Stimulated activated CD8-positive, alpha-beta memory T cell treated with anti-CD3 and anti-CD28 coated beads, Interleukin-12 subunit alpha, Interleukin-12 subunit beta, amount 100 ng/mL, for 24 hours (primary cell): ENCODE data around the gene KRT86.
"Not testable (repeated sequence)": the region's sequence is repeated elsewhere in the genome, so short reads cannot be mapped to it uniquely, and the experiment has no call there.

ENCODE experiments used
- DNase-seq: peaks from one replicate; pipeline ENCODE4 v3.0.0-alpha.2; 2020; ENCODE audit errors: extremely low read depth

Gene KRT86

DNA sequence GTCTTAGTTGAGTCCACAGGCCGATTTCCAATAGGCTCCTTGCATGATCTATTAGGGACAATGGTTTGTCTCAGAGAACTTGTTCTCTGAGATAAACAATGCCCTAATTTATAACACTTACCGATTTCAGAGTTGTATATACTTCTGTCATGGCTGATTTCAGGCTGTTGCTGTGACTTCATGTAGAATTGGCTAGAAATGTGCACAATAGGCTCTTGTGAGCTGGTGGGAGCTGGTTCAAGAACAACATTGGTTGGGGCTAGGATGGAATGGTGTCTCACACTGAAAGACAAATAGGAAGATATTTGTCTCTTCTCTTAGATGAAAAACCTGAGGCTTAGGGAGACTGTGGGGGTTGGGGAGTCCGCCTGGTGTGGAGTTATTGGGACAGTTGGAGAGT, 6.7 kb upstream of the KRT86 start:
- no peak for DNase-seq

DNA sequence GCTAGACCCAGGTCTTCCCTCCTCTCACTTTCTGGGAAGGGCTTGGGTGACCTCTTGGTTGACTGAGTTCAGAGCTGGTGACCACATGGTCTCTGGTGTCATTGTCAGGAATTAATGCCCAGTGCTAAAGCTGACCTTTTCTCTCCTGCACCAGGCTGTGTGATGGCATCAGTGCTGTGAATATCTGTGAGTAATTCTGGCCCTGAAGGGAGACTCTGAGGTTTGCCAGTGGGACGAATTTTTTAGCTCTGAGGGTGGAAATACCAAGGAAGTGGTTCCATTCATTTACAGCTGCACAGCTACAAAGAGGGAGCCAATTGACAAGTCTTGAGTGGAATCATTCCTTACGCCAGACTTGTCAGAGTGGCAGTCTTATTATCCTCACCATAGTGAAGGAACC, 6.2 kb upstream of the KRT86 start:
- DNase-seq: no peak

DNA sequence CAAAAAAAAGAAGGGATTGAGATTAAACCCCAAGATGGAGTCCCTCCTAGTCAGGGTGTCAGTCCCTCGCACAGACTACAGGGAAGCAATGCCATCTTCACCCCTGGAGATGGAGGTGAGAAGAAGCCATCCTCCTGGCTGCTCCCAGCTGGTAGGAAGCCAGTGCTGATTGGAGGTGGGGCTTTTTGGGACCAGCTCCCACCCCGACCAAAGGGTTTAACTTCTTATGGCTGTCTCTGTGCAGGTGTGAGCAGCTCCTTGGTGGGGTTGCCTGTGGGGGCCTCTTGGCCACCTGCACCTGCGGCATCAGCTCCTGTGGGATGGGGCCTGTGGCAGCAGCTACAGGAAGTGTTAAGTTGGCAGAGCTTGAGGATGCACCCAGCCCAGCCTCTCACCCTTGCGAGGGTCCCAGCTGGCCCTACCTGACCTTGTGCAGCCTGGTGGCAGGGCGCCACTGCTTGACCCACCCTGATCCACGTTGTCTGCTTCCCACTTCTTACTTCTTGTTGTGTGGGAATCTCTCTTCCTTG, 3.8 kb upstream of the KRT86 start:
- DNase-seq: no peak

DNA sequence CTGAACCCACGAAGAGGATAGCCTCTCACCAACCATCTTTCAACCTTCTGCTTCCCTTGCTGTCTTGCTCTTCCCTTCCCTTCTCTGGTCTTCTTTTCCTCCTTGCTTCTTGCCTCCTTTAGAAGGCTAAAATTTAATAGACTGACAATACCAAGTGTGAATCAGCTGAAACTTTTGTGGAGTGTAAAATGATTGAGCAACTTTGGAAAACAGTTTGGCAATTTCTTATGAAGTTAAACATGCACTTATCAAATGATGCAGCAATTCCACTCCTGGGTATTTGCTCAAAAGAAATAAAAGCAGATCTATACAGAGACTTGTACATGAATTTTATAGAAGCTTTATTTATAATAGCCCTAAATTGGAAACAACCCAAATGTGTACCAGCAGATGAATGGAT, 3.3 kb upstream of the KRT86 start:
- no peak for DNase-seq

DNA sequence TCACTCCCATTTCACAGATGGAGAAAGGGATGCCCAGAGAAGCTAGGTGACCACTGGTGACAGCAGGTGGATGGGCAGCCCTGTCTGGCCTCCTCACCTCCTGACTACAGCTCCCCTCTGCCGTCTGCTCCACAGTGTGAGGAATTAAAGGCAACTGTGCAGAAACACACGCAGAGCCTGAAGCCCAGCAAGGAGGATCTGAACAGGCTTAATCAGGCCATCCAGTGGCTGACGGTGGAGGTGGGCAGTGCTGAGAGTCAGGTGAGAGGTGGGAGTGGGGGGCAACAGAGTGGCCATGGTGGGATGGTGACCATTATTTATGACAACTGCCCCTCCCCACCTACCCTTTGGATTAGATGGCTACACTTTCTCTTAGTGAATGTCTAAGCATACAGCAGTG, 1.2 kb downstream of the KRT86 start:
- no peak for DNase-seq

DNA sequence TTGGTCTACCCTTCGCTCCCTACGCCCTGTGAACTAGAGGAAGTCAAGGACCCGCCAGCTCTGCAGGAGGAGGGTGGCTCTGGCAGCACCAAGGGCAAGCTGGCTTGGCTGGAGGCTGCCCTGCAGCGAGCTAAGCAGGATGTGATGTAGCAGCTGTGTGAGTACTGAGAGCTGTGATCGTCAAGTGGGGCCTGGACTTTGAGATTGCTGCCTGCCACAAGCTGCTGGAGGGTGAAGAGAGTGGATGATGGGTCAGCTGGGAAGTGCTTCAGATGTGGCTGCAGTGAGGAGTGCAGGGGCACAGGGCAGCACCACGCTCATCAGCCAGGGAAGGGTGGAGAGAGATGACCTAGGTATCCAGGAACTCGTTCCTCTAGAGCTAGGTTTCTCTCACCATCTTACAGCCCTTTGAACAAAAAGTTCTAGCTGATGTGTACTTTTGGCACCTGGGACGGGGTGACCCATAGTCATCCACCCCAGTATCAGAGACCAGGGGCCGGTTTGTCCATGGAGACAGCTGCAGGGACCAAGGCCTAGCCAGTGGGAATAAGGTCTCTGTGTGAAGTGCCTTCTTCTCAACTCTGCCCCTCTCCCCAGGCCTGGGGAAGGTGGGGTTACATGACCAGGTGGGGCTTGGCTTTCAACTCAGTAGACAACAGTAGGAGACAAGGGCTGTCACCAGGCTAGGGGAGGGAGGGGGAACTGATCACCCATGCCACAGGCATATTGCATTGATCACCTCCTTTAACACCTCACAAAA, 3.2 kb downstream of the KRT86 start:
- no peak for DNase-seq

DNA sequence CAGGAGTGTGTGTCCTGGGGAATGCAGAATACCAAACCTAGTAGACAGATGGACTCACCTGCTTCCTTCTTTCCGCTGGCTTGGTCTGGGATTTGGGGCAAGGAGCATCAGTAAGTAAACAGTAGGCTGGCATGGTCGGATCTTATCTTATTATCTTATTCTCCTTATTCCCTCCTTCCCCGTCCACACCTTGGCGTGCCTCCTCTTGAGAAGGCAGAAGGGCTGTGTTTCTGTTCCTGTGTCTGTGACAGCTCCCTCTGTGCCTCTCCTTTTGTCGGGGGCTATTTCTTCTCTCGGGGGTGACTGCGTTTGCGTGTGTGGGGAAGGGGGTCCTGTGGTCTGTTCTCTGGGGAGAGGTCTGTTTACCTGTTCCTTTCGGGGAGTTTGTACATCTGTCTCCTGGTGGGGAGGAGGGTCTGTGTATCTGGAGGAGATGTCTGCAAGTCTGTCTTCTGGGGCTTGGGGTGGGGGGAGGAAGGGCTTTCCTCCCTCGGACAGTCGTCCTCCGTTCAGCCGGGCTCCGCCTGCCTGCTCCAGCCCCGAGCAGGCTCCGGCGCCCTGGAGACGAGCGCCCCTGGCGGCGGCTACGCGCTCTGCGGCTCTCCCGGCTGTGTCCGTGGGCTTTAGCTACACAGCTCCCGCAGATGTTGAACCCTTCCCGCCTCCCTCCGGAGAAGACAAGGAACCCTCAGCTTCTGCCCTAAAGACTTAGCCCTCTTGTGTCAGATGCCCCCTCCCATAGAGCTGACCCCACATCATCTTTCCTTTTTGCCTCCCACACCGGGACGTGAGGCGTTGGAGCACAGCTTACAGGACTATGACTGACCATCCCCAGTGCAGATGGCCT, 4.4 kb downstream of the KRT86 start:
- DNase-seq: peak; percentile 41

DNA sequence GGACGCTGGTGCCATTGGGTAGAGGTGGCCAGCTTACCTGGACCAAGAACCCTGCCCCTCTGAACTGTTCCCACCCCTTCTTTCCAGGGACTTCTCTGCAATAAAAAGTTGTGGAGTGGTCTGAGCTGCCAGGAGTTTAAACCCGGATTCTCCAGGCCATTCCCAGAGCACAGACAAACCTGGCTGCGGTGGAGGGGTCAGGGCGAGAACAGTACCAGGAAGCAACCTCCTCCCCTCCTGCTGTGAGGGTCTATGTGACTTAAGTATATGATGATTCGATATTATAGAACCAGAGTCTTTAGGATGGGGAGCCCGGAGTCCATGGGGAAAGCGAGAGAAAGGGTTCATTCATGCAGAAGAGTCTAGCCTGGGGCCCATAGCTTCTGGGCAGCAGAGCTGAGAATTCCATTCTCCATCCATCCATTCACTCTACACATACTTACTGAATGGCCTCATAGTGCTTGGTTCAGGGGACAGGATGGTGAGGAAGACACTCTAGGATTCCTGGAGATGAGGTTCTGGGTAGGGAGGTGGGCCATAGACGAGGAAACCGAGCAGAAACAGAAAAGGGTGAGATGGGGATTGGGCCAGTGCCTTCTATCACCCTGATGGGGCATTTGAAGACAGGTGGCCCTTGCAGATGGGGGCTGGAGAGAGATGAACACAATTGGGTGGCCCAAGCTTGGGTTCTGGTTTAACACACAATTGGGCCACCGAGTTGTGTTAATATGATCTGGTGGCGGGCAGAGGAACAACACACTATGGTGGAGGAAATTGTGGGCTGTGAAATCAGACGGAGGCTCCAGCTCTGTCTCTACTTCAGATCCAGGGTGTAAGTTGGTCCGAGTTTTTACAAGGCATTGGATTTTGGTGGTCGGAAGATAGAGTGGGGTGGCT, 5.2 kb downstream of the KRT86 start:
- DNase-seq: no peak

DNA sequence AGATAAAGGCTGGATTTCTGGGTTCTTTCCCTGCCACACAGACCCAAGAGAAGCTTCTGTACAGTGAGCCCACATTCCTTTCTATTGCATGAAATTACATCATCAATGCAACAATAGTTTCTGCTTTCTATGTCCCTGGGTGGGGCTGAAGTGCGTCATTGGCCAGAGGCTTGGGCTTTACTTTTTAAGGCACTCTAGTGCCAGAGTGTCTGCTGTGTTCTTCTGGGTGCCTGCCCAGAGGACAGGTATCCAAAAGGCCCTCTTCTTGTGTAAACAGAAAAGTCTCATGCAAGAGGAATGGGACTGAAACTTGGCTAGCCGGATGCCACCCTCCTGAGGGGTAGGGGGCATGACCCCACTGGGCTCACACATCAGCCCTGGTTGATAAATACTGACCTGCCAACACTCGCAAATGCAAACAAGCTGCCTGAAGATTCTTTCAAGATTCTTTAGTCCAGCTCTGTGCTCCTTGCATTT, 5.9 kb downstream of the KRT86 start:
- DNase-seq: no peak

DNA sequence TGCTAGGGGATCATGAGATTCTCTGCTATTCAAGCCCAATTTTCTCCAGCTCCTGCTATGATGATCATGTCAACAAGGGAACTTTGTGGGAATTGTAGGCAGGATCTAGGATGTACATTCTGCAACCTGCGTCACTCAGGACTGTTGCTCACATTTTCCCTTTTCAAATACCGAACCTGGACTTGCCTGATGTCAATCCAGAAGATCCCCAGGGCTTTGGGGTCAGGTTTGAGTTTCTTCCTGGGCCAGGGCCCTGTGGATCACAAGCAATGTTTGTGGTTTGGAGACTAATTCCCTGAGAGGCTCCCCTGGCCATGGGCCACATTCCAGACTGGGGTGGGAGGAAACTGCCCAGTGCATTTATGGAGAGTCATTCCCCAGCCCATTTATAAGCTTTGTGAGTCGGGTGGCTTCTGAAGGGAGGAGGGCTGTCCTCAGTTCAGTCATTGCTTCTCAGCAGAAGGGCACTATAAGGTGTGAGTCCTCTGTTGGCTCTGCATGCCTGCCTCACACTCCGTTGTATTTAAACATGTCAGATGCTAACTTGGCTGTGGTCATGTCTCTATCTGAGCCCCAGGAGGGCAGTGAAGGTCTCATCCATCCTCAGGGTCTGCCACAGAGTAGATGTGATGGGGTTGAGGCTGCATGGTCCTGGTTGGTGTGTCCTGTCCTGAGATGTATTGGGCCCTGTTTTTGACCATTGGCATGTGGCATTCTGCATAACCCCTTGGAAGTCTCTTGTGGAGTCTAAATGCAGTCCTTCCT, 6.5 kb downstream of the KRT86 start:
- DNase-seq: no peak

DNA sequence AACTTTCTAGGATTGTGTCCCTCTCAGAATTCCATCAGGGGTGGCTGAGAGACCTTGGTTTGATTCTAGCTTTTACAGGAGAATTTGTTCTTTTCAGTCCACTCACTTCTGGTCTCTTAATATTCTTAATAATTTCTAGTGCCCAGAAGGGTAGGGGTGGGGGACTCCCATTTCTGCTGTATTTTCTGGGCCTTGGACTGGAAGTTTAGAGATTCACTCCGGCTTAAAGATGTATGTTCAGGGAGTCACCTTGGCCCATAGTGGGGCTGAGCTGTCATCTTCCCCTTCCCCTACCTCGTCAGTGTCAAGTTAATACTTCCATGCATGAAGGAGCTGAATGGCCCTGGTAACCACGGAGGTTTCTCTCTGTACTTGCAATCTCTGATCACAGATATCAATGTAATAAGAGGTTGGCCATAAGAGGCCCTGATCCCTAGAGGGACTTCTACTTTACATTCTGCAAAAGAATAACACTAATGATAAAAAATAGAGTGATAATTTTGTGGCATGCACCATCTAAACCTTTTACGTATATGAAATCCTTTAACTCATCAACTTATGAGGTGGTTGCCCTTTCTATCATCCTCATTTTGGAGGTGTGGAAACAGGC, 10.2 kb downstream of the KRT86 start:
- DNase-seq: no peak

DNA sequence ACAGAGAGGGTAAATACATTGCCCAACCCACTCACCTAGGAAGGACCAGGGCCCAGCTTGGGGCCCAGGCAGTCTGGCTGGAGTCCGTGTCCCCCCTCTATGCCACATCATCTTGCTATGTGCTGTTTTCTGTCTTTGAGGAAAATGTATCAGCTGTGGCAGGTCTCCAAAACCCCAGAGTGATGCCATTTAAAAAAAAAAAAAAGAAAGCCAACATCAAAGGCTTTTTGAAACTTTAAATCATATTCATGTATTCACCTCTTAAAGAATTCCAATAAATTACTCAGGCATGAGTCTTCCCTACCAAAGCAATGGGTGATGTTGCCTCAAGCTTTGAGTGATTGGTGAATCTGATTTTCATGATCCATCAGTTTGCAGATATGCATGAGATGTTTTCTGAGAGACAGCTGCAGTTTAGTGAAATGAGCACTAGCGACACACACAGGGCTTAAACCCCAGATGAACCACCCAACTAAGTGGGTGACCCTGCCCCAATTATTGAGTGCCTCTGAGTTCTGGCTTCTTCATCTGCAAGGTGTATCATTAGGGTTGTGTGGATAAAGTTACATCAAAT, 10.8 kb downstream of the KRT86 start:
- DNase-seq: no peak

DNA sequence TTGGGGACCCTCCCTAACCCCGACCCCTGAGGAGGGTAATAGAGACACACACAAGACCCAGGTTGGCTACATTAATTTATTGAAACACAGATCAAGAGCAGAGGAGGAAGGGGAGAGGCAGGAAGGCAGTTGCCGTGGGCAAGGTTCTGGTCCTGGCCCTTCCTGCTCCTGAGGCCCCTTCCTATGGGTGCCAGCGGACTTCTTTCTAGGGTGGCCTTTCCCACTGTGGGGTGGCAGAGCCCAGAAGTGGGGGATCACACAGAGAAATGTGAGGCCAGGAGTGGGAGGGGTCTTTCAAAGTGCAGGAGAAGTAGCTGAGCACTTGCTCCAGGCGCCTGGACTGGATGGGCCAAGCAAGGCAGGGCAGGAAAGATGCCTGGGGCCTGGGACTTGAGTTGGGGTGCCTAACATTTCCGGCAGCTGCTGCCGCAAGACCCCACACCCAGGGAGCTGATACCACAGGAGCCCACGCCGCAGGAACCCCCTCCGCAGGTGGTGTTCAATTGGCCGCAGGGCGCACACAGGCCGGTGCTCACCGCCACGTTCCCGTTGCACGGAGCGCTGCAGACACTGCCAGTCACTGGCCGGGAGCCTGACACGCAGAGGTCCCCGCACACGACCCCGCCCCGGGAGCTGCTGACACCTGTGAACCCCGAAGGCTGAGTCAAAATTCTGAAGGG, 11.5 kb downstream of the KRT86 start:
- no peak for DNase-seq

DNA sequence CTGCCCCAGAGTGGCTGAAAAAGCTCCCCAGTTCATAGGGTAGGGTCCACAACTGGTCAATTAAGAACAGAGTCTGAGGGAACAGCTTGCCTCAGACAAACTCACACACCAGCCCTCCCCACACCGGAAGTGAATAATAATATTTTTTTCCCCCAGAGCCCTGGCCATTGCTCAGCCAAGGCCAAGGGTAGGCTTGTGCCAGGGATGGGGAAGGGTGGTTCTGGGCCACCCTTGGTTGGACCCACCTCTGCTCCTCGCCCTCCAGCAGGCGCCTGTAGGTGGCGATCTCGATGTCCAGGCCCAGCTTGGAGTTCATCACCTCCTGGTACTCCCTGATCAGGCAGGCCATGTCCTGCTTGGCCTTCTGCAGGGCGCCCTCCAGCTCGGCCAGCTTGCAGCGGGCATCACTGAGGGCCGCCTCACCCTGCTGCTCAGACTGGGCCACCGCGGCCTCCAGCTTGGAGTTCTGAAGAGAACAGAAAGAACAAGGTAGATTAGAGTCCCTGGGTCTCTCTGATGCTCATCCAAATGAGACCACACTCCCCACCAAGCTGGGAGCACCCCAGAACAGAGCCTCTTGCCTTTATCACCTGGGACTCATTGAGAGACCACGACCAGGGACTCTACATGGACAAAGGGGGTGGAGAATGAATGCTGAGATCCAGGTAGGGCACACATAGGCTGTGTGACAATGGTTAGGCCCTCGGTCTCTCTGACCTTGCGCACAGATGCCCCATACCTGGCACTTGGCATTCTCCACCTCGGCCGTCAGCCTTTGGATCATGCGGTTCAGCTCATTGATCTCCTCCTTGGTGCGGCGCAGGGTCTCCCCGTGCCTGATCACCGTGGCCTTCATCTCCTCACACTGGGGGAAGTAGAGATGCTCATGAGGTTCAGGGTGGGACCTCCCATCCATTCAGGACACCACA, 12.7 kb downstream of the KRT86 start:
- not testable (repeated sequence) for DNase-seq

DNA sequence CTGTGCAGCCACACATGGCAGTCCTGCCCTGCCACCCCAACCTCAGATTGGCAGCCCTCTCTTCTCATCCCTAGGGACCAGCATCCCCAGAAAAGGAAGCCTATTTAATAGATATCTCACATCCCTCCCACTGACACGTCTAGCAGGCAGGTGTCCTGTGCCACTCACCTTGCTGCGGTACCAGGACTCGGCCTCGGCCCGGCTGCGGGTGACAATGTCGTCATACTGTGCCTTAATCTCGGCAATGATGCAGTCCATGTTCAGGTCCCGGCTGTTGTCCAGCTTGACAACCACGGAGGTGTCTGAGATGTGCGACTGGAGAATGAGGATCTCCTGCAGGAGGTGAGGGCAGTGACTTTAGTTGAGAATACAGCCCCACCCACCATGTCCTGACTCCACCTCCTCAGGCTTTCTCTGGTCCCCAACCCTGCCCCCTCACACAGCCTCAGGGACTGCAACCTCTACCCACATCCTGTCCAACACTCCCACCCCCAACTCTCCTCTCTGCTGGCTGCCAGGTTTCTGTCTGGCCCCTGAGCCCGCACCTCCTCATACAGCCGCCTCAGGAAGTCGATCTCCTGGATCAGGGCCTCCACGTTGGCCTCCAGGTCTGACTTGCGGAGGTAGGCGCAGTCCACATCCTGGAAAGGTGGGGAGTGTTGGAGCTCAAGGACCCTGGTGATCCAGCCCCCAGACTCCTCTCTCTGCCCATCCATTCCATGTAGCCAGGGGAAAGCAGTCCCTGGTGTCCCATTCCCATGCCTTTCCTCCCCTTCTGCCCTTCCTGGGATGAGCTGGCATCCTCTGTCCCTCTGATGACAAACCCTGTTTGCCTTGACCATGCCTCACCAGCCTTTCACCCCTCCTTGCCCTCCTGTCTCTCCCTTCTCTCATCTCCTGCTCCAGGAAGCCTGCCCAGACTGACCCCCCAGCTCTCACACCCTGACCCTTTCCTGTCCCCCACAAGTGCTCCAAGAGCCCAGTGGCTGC, 13.7 kb downstream of the KRT86 start:
- DNase-seq: not testable (repeated sequence)

DNA sequence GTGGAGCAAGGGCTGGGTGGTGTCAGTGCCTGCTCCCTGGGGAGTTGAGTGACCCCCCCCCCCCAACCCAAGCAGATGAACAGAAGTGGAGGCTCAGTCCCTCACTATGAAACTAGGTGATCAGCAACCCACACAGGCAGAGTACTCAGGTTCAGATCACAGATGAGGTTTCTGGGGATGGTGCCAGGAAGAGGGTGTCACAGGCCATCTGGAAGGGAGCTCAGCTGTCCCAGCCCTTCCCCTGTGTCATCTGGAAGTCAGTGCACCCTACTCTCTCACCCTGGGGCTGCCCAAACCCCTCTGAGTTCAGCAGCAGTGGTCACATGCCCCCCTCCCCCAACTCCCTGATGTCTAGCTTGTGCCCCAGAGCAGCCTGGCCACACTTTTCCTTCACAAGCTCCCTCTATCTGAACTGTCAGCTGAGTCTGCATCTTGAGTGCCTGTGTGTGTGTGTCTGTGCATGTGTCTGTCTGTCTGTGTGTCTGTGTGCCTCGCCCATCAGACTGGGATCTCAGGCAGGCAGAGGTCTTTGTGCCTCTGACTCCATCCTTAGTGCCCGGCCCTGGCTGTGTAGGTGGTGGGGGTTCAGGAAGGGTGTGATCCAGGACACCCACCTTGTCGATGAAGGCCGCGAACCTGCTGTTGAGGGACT, 16.2 kb downstream of the KRT86 start:
- DNase-seq: not testable (repeated sequence)
